Astrocyte (in vitro differentiated cells and primary cell): Measurements from ENCODE around the gene STK35. TPM values are rescaled to one million over a fixed set of nuclear protein-coding genes. Genes with fewer than 3 reads are reported as not detected.

Experiments
- DNase-seq: peaks from one replicate; pipeline ENCODE4 v3.0.0-alpha.2; 2010; ENCODE audit warnings: low read depth
- FAIRE-seq: peaks from 2 replicates; lab custom pipeline; 2011; peaks lifted over from hg19 to GRCh38; lab: Jason Lieb, UNC
- H2AFZ ChIP-seq: 2 replicates; pipeline ENCODE4 v1.6.0; 2012; ENCODE audit warnings: low read depth, low read length, inconsistent platforms
- H3K27ac ChIP-seq: 2 replicates; pipeline ENCODE4 v1.5.1; 2011; ENCODE audit warnings: low read depth, low read length, inconsistent platforms
- H3K27me3 ChIP-seq: 2 replicates; pipeline ENCODE4 v1.6.0; 2011; ENCODE audit warnings: low read length, inconsistent platforms; ENCODE audit not compliant: insufficient read depth
- H3K36me3 ChIP-seq: 2 replicates; pipeline ENCODE4 v1.5.1; 2011; ENCODE audit warnings: low read length, inconsistent platforms; ENCODE audit not compliant: insufficient read depth
- H3K4me1 ChIP-seq: 2 replicates; pipeline ENCODE4 v1.5.1; 2011; ENCODE audit warnings: low read length, inconsistent platforms; ENCODE audit not compliant: insufficient read depth
- H3K4me2 ChIP-seq: 2 replicates; pipeline ENCODE4 v1.6.0; 2012; ENCODE audit warnings: low read length, inconsistent platforms
- H3K4me3 ChIP-seq: 2 replicates; pipeline ENCODE4 v1.5.1; 2011; ENCODE audit warnings: low read depth, mild to moderate bottlenecking, low read length, inconsistent platforms; ENCODE audit not compliant: insufficient read depth
- H3K79me2 ChIP-seq: 2 replicates; pipeline ENCODE4 v1.6.0; 2012; ENCODE audit warnings: mild to moderate bottlenecking, low read length, inconsistent platforms; ENCODE audit not compliant: insufficient read depth
- H3K9ac ChIP-seq: 2 replicates; pipeline ENCODE4 v1.6.0; 2012; ENCODE audit warnings: mild to moderate bottlenecking, low read length, inconsistent platforms
- H3K9me3 ChIP-seq: 2 replicates; pipeline ENCODE4 v1.5.1; 2012; ENCODE audit warnings: low read depth, mild to moderate bottlenecking, low read length, inconsistent platforms; ENCODE audit not compliant: insufficient read depth
- H4K20me1 ChIP-seq: 2 replicates; pipeline ENCODE4 v1.6.0; 2012; ENCODE audit warnings: low read length, inconsistent platforms; ENCODE audit not compliant: insufficient read depth
- H3K27ac Mint-ChIP-seq: one replicate; pipeline ENCODE4 v1.8.0; 2021; ENCODE audit warnings: mild to moderate bottlenecking, mixed read lengths; ENCODE audit not compliant: unreplicated experiment
- H3K27me3 Mint-ChIP-seq: one replicate; pipeline ENCODE4 v1.8.0; 2021; ENCODE audit warnings: low read depth, mixed read lengths; ENCODE audit not compliant: unreplicated experiment
- H3K36me3 Mint-ChIP-seq: one replicate; pipeline ENCODE4 v1.8.0; 2021; ENCODE audit warnings: low read depth, mixed read lengths; ENCODE audit not compliant: unreplicated experiment
- H3K4me1 Mint-ChIP-seq: one replicate; pipeline ENCODE4 v1.8.0; 2021; ENCODE audit warnings: low read depth, mixed read lengths; ENCODE audit not compliant: unreplicated experiment
- H3K4me3 Mint-ChIP-seq: one replicate; pipeline ENCODE4 v1.8.0; 2021; ENCODE audit warnings: mild to moderate bottlenecking, moderate library complexity, mixed read lengths; ENCODE audit not compliant: unreplicated experiment
- H3K9me3 Mint-ChIP-seq: one replicate; pipeline ENCODE4 v1.8.0; 2021; ENCODE audit warnings: mild to moderate bottlenecking, mixed read lengths; ENCODE audit not compliant: unreplicated experiment
- CTCF ChIP-seq: IDR thresholded peaks from 2 replicates; pipeline ENCODE4 v1.5.1; 2011; ENCODE audit warnings: low read depth, mild to moderate bottlenecking, inconsistent platforms, low read length, moderate library complexity; ENCODE audit not compliant: insufficient read depth
- EZH2 ChIP-seq: IDR thresholded peaks from 2 replicates; pipeline ENCODE4 v1.6.1; 2012; ENCODE audit warnings: mild to moderate bottlenecking, low read length, inconsistent platforms; ENCODE audit not compliant: insufficient read depth
- total RNA-seq: library from RNA; stranded (reverse); gene quantifications from 2 replicates; pipeline ENCODE4 v1.2.1, GENCODE V29; 2021

STK35 gene
- total RNA-seq, 1 donor from 2014 or later, result 18.6 TPM

DNA sequence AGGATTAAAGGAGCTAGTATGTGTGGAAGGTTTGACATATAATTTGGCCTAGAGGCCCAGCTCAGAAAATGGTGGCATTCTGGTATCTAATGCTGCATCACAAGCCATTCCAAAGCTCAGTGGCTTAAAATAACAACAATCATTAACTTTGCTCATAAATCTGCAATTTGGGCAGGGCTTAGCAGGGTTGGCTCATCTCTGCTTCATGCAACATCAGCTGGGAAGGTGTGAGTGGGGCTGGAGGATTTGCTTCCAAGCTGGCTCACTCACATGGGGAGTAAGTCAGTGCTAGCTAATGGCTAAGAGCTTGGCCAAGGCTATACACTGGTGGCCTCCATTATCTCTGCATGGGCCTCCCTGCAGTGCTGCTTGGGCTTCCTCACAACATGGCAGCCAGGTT is 48.0 kb upstream of the STK35 start:
- TF ChIP-seq EZH2 (no peak), CTCF (no peak)
- Mint-ChIP-seq H3K4me1 (no peaks in the 10 kb centered on the region), H3K9me3 (peaks cover 5% of the 10 kb centered on the region), H3K36me3 (no peaks in the 10 kb centered on the region), H3K27me3 (peaks cover 27% of the 10 kb centered on the region), H3K4me3 (no peak overlapping the region), H3K27ac (no peak overlapping the region)
- no peak for FAIRE-seq
- no peaks in the 10 kb centered on the region for H3K9me3 ChIP-seq
- peaks cover 2% of the 10 kb centered on the region for H3K27me3 ChIP-seq
- H3K36me3 ChIP-seq, result no peaks in the 10 kb centered on the region
- H3K4me3 ChIP-seq, result no peak overlapping the region
- H3K9ac ChIP-seq, result no peak overlapping the region
- H3K79me2 ChIP-seq, result no peaks in the 10 kb centered on the region
- H3K4me2 ChIP-seq, result no peak overlapping the region
- no peaks in the 10 kb centered on the region for H3K4me1 ChIP-seq
- H2AFZ ChIP-seq, result no peak overlapping the region
- no peak for DNase-seq
- no peaks in the 10 kb centered on the region for H4K20me1 ChIP-seq
- H3K27ac ChIP-seq, result no peak overlapping the region

- Histone ChIP-seq H3K27me3 (peaks cover 2% of the 10 kb centered on the region), H3K9me3 (no peaks in the 10 kb centered on the region), H2AFZ (no peak overlapping the region), H3K27ac (no peak overlapping the region), H4K20me1 (no peaks in the 10 kb centered on the region), H3K4me3 (no peak overlapping the region), H3K36me3 (no peaks in the 10 kb centered on the region), H3K79me2 (no peaks in the 10 kb centered on the region), H3K4me2 (no peak overlapping the region), H3K9ac (no peak overlapping the region), H3K4me1 (no peaks in the 10 kb centered on the region)
- Mint-ChIP-seq H3K4me1 (no peaks in the 10 kb centered on the region), H3K36me3 (no peaks in the 10 kb centered on the region), H3K27me3 (peaks cover 17% of the 10 kb centered on the region), H3K4me3 (no peak overlapping the region), H3K9me3 (peaks cover 5% of the 10 kb centered on the region), H3K27ac (no peak overlapping the region)
- DNase-seq (no peak), FAIRE-seq (no peak)
- no peak for TF ChIP-seq EZH2
- TF ChIP-seq CTCF, result no peak
These were observed 46.7 kb upstream of the STK35 start for GRCh38 chr20:2054911-2055310.

- H3K79me2 ChIP-seq, result no peaks in the 10 kb centered on the region
These were observed 42.2 kb upstream of the STK35 start for GRCh38 chr20:2059411-2059810.

More at GRCh38 chr20:2059411-2059810, 42.2 kb upstream of the STK35 start:
- H3K9ac ChIP-seq, result no peak overlapping the region
- H3K27ac ChIP-seq, result no peak overlapping the region
- H3K4me3 ChIP-seq, result no peak overlapping the region
- FAIRE-seq (no peak), DNase-seq (no peak)
- H3K27me3 Mint-ChIP-seq, result peaks cover 10% of the 10 kb centered on the region
- peaks cover 3% of the 10 kb centered on the region for H3K9me3 Mint-ChIP-seq
- H4K20me1 ChIP-seq, result no peaks in the 10 kb centered on the region
- H3K27me3 ChIP-seq, result no peaks in the 10 kb centered on the region
- no peak for TF ChIP-seq EZH2
- TF ChIP-seq CTCF, result no peak
- H3K36me3 ChIP-seq, result no peaks in the 10 kb centered on the region
- no peak overlapping the region for H3K27ac Mint-ChIP-seq
- H3K4me3 Mint-ChIP-seq, result no peak overlapping the region
- no peaks in the 10 kb centered on the region for H3K4me1 Mint-ChIP-seq
- H3K4me2 ChIP-seq, result no peak overlapping the region
- H3K36me3 Mint-ChIP-seq, result no peaks in the 10 kb centered on the region
- no peak overlapping the region for H2AFZ ChIP-seq
- no peaks in the 10 kb centered on the region for H3K4me1 ChIP-seq
- H3K9me3 ChIP-seq, result no peaks in the 10 kb centered on the region
